ENCODE results near the gene DNASE1L3.
"Not testable (repeated sequence)": the region's sequence is repeated elsewhere in the genome, so short reads cannot be mapped to it uniquely, and the experiment has no call there.

Gene DNASE1L3

DNA sequence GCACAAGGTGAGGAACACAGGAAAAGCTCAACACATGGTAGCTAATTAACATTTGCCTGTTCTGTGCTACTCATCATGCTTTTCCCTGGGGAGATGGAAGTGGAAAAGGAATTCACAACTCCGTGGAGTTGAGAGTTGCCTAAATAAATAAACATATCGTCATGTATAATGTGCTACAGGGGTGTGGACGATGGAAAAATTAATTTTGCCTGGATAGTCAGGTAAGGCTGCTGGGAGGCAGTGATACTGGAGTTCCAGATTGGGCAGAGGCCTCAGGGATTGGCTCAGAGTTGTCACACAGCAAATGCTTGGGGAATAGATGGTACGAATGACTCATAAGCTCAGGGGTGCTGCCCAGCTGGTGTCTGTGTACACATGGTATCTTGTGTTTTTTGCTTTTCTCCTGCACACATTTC, 23.8 kb upstream of the DNASE1L3 start:
- DNase-seq: no peak

DNA sequence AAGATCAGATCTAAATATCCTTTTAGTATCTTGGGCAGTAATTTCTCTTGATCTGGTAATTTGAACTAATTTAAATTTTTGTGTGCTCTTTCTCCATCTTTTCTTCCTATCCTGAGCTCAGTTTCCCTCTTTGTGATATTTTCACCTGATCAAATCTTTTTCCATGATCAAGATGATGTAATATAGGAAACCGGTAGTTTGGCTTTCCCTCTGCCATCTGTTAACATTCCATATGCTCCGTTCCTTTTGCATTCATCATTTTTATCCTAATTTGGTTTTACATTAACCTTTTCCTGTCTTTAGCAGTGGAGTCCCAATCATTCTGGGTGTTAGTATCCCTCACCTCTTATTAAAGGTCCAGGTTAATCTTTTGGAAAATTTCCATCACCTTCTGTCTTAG, 20.9 kb upstream of the DNASE1L3 start:
- no peak for DNase-seq

DNA sequence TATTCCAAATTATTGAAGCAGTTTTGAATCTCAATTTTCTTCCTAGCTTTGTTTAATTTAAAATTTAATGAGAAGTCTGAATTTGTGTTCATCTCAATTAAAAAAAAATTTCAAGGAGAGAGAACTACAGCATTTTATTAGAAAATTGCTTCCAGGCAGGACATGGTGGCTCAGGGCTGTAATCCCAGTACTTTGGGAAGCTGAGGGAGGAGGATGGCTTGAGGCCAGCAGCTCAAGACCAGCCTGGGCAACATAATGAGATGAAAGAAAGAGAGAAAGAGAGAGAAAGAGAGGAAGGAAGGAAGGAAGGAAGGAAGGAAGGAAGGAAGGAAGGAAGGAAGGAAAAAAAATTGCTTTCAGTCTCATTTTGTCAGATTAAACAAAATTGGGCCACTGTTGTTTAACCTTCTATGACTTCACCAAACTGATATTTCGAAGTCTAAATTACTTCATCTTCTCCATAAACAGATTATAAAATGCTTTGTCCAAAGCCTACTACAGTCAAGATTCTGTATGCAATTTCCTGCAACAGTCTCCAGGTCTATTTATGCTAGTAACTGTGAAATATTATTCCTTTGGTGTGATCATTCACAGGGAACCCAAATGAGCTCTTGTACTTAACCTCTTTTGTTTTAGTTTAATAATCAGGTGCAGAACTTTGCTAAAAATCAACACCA, 20.2 kb upstream of the DNASE1L3 start:
- DNase-seq: no peak

DNA sequence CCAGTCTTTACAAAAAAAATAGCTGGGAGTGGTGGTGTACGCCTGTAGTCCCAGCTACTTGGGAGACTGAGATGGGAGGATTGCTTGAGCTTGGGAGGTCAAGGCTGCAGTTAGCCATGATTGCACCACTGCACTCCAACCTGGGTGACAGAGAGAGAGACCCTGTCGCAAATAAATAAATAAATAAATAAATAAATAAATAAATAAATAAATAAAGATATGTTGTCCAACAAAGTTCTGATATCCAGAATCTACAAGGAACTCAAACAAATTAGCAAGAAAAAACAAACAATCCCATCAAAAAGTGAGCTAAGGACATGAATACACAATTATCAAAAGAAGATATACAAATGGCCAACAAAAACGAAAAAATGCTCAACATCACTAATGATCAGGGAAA, 17.2 kb upstream of the DNASE1L3 start:
- DNase-seq: not testable (repeated sequence)

DNA sequence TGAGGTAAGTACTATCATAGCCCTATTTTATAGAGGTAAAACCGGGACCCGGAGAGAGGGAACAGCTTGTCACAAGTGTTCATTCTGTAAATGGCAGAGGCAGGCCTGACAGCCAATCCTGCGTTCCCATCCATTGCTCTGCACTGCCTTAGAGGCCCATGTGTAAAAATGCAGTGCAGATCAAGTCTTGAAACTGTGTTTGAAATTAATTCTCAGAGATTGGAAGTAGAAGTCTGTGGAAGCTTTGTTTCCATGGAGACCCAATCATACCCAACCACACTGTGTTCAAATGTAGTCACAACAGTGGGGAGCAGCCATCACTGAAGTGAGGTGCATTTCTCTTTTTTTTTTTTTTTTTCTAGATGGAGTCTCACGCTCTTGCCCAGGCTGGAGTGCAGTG, 13.1 kb upstream of the DNASE1L3 start:
- no peak for DNase-seq

DNA sequence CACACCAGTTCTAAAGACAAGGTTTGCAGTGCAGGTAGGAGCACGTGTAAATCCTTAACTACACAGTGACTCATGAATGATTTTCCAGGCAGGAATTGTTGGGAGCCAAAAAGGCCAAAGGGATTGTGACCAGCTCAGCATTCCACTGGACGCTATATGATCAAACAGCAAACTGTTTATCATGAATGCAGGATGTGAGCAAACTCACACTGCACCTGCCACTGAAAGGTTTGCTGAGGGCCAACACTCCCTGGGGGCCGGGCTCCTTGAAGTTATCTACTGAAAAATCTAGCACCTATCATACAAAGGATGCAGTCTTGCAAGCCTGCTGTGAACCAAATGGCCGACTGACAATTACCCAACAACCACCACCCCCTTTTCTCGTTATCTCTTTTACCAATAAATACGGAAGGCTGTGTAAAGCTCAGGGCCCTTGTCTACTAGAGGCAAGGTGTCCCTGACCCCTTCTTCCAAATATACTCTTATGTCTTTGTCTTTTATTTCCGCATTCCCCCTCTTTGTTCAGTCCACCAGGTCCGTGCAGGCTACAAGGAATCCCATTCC, 11.5 kb upstream of the DNASE1L3 start:
- no peak for DNase-seq

DNA sequence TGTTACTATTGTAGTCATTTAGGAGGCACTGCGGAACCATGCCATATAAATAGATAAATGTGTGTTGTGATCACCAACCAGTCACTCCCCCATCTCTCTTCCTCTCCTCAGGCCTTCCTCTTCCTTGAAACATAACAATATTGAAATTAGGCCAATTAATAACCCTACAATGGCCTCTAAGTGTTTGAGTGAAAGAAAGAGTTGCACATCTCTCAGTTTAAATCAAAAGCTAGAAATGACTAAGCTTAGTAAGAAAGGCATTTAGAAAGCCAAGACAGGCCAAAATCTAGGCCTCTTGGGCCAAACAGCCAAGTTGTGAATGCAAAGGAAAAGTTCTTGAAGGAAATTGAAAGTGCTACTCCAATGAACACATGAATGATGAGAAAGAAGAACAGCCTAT, 8.1 kb upstream of the DNASE1L3 start:
- DNase-seq: no peak

DNA sequence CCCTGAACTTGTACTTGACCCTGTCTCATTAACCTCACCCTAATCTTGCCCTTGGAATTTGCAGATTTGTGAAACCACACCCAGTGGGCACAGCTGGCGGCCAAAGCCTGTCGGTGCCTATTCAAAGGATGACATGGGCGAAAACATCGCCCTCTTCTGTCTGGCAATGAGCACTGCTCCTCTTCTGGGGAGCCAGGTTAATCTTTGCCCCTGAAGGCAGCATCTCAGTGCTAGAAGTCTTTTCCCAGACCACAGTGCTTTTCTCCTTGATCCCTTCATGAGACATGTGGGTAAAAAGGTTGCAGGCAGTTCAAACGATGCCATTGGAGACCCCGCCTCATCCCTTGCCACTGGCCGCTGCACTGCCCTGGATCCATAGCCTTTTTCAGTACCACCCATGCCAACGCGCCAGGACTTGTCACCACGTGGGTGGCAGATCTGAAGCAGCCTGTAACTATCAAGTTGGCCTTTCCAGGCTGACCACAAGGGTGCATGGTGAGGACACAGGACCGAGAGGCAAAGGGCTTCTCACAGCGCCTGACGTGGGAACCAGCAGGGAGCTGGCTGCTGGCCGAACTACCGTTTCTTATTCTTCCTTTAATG, 6.5 kb upstream of the DNASE1L3 start:
- peak; percentile 82 for DNase-seq

DNA sequence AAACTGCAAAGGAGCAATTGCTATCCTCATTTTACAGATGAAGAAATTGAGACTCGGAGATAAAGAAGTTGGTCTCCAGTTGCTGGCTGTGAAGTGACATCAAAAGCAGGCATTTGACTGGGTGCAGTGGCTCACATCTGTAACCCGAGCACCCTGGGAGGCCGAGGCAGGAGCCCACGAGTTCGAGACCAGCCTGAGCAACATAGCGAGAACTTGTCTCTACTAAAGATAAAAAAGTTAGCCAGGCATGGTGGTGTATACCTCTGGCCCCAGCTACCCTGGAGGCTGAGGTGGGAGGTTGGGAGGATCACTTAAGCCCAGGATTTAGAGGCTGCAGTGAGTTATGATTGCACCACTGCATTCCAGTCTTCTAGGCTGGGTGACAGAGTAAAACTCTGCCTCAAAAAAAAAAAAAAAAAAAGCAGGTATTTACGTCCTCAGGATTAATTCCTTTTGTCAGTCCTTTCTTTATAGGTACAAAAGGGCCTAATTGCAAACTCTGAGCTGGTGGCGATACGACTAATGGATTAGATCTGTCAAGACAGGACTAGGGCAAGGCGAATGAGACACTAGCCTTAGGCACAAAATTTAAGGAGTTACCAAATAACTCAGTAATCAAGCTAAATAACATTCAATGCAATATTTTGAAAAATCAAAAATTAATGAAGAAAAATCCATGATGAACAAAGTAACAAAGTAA, 5.9 kb upstream of the DNASE1L3 start:
- DNase-seq: no peak

DNA sequence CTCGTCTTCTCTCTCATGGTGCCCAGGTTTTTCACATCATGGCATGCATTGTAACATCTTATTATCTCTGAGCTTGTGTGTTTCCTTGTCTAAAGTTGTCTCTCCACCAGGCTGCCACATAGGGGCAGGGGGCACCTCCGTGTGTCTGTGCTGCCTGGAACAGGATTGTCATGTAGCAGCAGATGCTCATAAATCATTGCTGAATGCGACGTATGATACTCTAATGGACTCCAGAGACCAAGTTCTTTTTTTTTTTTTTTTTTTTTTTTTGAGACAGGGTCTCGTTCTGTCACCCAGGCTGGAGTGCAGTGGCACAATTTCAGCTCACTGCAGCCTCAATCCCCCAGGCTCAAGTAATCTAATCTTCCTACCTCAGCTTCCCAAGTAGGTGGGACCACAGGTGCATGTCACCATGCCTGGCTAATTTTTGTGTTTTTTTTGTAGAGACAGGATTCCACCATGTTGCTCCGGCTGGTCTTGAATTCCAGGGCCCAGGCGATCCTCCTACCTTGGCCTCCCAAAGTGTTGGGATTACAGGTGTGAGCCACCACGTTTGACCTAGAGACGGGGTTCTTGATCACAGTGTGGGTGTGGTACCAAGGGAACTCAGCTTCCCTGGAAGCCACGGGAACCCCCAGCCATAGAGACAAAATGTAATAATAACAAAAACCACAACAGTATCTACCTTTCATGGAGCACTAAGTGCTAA, 4.7 kb upstream of the DNASE1L3 start:
- DNase-seq: no peak

DNA sequence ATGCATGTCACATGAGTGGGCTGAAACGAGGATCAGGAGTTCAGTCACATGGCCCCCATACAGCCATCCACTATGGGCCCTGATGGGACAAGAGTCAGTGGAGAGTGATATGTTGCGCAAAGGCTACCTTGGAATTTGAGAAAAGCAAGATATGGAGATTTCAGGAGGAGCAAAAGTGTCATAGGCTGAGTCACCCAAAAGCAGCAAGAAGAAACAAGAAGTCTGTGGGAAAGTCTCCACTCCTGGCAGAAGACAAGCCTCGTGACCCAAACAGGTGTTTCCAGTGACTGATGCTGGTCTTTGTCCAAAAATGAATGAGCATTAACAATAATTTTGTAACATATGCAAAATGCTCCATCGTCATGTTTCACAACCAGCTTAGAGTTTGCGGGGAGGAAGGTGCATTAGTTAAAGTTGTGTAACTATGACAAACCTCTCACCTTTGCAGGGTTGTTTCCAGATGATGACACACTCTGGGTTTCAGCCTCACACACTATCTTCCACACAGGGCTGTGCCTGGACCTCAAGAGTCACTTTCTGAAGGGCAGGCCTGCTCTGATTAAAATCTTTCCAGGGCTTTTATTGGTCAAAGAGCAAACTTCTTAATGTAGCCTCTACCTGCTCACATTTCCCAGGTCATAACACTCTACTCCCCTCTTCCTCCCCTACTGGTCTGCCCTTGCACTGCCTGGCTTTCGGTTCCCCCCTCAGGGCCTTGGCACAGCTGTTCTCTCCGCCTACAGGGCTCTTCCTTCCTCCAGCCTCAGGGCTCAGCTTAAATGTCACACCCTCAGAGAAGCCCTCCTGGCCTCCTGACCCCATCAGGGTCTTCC, 3.9 kb upstream of the DNASE1L3 start:
- no peak for DNase-seq

DNA sequence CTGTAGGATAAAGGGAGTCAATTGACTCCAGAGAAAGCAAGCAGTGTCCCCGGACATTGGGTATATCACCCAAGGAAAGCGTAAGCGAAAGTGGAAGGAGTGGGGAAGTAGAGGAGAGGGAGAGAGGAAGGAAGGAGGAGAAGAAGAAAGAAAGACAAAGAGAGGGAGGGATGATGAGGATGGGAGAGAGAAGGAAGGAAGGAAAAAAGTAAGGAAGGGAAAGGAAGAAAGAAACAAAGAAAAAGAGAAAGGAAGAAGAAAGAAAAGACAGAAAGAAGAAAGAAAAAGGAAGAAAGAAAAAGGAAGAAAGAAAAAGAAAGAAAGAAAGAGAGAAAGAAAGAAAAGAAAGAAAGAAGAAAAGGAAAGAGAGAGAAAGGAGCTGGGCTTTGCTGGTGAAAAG, 839 bp downstream of the DNASE1L3 start:
- no peak for DNase-seq

DNA sequence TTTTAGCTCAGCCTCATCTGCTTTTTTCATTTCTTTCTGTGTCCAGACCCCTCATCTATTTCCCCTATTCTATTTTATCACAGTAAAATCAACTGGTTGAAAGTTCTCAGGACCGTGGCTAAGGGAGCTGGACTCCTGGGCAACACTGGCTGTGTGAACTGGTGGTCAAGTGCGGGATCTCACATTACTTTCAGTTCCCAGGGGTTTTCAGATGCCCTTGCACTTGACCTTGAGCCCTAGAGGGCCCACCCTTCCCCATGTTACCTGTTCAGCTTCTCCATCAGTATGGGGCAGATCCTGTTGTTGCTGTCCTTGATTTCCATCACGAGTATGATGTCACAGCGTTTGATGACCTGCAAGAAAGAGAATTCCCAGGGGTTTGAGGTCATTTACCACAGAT, 2.8 kb downstream of the DNASE1L3 start:
- DNase-seq: no peak

DNA sequence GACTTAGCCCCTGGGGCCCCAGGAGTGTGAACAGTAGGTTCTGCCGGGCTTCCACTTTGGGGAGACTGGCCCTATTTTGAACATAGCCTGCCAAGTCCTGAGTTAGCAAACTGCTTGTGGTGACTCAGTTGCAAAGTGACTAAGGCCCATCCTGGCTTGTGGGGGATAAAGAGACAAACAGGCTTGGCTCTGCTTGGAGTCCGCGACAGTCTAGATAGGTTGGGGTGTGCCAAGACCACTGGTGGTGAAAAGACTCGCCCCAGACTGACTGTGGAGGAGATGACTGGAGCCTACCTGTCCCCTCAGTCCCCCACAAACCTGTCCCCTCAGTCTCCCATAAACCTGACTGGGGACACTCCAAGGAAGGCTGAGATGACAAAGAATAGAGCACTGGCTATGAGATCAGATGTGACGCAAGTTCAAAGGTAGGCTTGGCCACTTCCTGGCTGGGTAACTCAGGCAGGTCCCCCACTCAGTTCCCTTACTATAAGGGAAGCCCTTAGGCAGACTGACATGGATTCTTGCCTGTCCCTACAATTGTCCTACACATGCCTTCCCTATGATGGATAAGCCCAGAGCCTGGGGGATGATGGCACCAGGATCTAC, 4.3 kb downstream of the DNASE1L3 start:
- no peak for DNase-seq

DNA sequence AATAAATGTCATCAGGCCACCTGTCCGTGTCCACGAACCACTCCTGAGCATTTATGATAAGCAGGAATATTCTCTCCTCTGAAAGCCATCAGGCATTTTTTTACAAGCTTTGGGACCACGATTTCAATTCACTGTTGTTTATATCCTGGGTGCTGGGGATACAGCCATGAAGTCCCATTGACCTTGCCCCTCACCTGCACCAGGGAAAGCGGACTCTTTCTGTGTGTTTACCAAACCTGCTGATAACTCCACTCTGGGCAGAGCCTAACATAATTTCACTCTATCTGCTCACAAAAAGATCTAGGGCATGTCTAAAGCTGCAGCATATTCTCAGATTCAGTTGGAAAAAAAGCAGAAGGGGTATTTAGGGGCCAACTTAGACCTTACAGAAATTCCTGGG, 4.8 kb downstream of the DNASE1L3 start:
- DNase-seq: no peak

DNA sequence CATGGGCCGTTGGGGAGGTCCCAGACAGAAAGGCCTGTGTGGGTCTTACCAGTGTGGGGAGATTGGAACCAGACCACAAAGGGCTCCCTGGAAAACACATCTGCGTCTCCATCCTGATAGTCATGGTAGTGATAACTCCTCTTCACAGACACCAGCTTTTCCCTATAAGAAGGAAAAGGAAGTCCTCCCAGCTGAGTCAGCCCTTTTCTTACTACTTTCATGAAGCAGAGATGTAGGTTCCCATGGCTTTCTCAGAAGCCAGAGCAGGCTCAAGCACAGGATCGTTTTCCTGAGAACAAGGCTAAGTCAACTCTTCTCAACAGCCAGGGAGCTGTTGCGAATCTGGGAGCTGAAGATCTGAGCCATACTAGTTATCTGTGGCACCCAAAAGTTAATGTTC, 6.1 kb downstream of the DNASE1L3 start:
- no peak for DNase-seq

DNA sequence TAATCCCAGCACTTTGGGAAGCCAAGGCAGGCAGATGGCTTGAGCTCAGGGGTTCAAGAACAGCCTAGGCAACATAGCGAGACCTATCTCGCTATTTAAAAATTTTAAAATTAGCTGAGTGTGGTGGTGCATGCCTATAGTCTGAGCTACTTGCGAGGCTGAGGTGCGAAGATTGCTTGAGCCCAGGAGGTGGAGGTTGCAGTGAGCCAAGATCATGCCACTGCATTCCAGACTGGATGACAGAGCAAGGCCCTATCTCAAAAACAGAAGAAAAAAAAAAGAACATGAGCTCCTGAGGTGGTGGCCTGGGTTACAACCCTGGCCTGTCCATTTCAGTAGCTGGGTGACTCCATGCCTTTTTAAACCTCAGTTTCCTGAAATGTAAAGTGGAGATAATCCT, 7.2 kb downstream of the DNASE1L3 start:
- no peak for DNase-seq

DNA sequence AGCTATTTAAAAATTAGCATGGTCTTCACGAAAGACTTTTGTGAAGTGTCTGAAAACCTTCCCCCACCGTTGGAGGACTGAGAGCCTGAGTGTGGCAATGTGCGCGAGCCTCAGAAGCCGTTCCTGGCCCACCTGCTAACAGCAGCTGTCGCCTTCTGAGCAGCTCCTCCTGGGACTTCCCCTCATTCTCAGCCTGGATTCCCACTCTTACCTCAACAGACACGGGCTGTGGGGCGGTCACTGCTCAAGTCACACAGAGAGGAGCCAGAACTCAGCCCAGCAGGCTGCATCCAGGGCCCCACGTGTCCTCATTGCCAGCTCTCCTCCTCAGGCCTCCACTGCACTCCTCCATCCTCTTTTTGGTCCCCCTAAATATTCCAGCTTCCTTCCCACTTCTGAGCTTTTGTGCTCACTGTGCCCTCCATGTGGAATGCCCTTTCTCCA, 7.8 kb downstream of the DNASE1L3 start:
- DNase-seq: no peak

DNA sequence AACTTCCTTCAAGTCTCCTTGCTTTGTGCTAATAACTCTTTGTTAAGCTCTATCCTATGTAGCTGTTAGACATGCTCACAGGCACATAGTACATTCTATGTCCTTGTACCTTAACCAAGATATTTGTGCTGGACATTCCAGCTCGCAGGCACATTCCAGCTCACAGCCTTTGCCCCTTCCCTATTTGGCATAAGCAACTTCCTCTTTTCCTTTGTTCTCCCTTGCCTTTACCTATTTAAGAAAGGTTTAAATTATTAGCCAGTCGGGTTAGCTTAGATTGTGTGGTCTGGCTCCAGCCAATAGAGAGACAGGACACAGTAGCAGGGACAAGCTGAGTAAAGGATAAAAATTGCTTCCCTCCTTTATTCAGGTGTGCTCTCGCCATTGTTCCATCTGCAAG, 9.3 kb downstream of the DNASE1L3 start:
- not testable (repeated sequence) for DNase-seq

DNA sequence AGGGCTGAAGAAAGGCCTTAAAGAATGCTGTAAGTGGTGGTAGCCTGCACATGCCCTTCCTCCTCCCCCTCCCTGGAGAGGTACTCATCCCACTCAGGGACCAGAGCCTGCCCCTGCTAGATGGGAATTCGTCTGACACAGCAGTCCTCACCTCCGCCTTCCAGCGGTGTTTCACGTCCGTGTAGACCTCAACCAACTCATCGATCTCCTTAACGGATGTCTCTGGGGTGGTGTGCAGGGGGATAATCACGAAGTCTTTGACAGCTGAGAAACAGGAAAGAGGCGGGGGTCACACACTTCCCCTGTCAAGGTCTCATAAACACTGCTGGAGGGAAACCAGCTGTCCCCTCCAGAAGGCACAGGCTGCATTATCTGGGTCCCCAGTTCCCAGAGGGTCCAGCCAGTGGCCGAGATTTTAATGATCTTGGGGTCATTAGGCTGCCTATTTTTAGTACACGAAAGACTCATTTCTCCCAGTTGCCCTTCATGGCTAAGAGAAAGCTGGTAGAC, 9.9 kb downstream of the DNASE1L3 start:
- DNase-seq: no peak

DNA sequence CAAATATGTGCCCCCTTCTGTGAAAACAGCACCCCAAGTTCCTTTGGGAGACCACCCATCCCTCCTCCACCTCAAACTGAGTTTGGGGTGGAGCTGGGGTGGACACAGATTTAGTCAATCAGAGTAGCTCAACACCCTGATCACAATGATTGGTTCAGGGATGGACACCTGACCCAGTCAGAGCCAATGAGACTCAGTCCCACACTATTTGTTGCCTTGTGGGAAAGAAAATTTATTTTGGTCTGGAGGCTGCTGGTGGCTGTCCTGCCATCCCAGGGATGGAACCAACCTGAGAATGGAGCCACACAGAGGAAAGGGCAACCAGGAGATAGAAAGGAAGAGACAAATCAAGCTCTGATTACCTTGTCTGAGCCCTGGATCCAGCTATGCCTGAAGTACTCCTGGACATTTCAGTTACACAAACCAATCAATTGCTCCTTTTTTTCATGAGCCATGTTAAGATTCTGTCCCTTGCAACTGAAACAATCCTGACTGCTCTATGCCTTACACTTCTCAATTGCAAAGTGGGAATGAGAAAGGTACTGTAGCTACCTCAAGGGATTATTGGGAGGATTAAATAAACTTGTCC, 10.6 kb downstream of the DNASE1L3 start:
- no peak for DNase-seq

All from activated effector memory CD4-positive, alpha-beta T cell treated with anti-CD3 and anti-CD28 coated beads, Interleukin-2, amount 50 U/mL, for 16 hours (primary cell).